ENCODE results near the gene TMPRSS11E. TPM values are rescaled to one million over a fixed set of nuclear protein-coding genes. Genes with fewer than 3 reads are reported as not detected.
"Not testable (repeated sequence)": the region's sequence is repeated elsewhere in the genome, so short reads cannot be mapped to it uniquely, and the experiment has no call there.

The TMPRSS11E gene
- total RNA-seq, 1 donor from 2014 or later, result not detected

GRCh38 chr4:68518889-68519288, 71.6 kb downstream of the TMPRSS11E start:
- no peak overlapping the region for H3K27ac Mint-ChIP-seq
- no peak overlapping the region for H3K9ac ChIP-seq
- H3K4me2 ChIP-seq, result no peak overlapping the region
- no peak for TF ChIP-seq EZH2 (IDR thresholded peaks at IDR 0.05)
- H3K9me3 ChIP-seq (ENCODE audit: low read depth), result no peaks in the 10 kb centered on the region
- H3K36me3 ChIP-seq, result no peaks in the 10 kb centered on the region
- no peak for DNase-seq (ENCODE audit: low spot score)
- H3K9me3 Mint-ChIP-seq, result no peaks in the 10 kb centered on the region
- H4K20me1 ChIP-seq (ENCODE audit: low read depth), result no peaks in the 10 kb centered on the region
- no peak overlapping the region for H3K4me3 Mint-ChIP-seq
- no peaks in the 10 kb centered on the region for H3K4me1 ChIP-seq
- H3K4me3 ChIP-seq, result no peak overlapping the region
- no peak overlapping the region for H3K27ac ChIP-seq
- H3K27me3 ChIP-seq, result no peaks in the 10 kb centered on the region
- H3K27me3 Mint-ChIP-seq (ENCODE audit: insufficient read depth, low read depth), result no peaks in the 10 kb centered on the region
- H3K36me3 Mint-ChIP-seq, result no peaks in the 10 kb centered on the region
- H3K4me1 Mint-ChIP-seq, result no peaks in the 10 kb centered on the region
- H3F3A ChIP-seq (ENCODE audit: low read depth), result no peaks in the 10 kb centered on the region
- H2AFZ ChIP-seq (replicated peaks), result no peak overlapping the region
- no peaks in the 10 kb centered on the region for H3K79me2 ChIP-seq (ENCODE audit: low read depth)

- H3K9ac ChIP-seq, result no peak overlapping the region
- TF ChIP-seq EZH2phosphoT487 (IDR thresholded peaks at IDR 0.05) (no peak), CTCF (IDR thresholded peaks at IDR 0.05) (no peak), EZH2 (IDR thresholded peaks at IDR 0.05) (no peak)
- H3K4me1 ChIP-seq, result no peaks in the 10 kb centered on the region
- H3K9me3 ChIP-seq (ENCODE audit: low read depth), result no peaks in the 10 kb centered on the region
- no peak overlapping the region for H2AFZ ChIP-seq (replicated peaks)
- H3K4me3 ChIP-seq, result no peak overlapping the region
- H3K27me3 ChIP-seq, result no peaks in the 10 kb centered on the region
- no peaks in the 10 kb centered on the region for H3K4me1 Mint-ChIP-seq
- H3K79me2 ChIP-seq (ENCODE audit: low read depth), result no peaks in the 10 kb centered on the region
- no peak for DNase-seq (ENCODE audit: low spot score)
- no peak overlapping the region for H3K4me2 ChIP-seq
- no peak overlapping the region for H3K27ac Mint-ChIP-seq
- H3K9me3 Mint-ChIP-seq, result no peaks in the 10 kb centered on the region
- no peaks in the 10 kb centered on the region for H3F3A ChIP-seq (ENCODE audit: low read depth)
- no peaks in the 10 kb centered on the region for H3K36me3 Mint-ChIP-seq
- no peaks in the 10 kb centered on the region for H3K36me3 ChIP-seq
- no peak overlapping the region for H3K27ac ChIP-seq
- H3K27me3 Mint-ChIP-seq (ENCODE audit: insufficient read depth, low read depth), result no peaks in the 10 kb centered on the region
- no peak overlapping the region for H3K4me3 Mint-ChIP-seq
- H4K20me1 ChIP-seq (ENCODE audit: low read depth), result no peaks in the 10 kb centered on the region
Measured at GRCh38 chr4:68520985-68521384, 73.7 kb downstream of the TMPRSS11E start.

GRCh38 chr4:68522232-68522631, 75.0 kb downstream of the TMPRSS11E start:
- not testable (repeated sequence) for H3K4me1 Mint-ChIP-seq; H2AFZ ChIP-seq (replicated peaks)

GRCh38 chr4:68535974-68536373, 88.7 kb downstream of the TMPRSS11E start:
- no peaks in the 10 kb centered on the region for H3K9me3 ChIP-seq (ENCODE audit: low read depth)
- H3K4me1 Mint-ChIP-seq, result no peaks in the 10 kb centered on the region
- H3K4me3 Mint-ChIP-seq, result no peak overlapping the region
- H2AFZ ChIP-seq (replicated peaks), result no peak overlapping the region
- H3K27me3 Mint-ChIP-seq (ENCODE audit: insufficient read depth, low read depth), result no peaks in the 10 kb centered on the region
- no peak for DNase-seq (ENCODE audit: low spot score)
- H3K9me3 Mint-ChIP-seq, result no peaks in the 10 kb centered on the region
- no peaks in the 10 kb centered on the region for H3K4me1 ChIP-seq
- H3K79me2 ChIP-seq (ENCODE audit: low read depth), result no peaks in the 10 kb centered on the region
- no peaks in the 10 kb centered on the region for H3K36me3 ChIP-seq
- no peak overlapping the region for H3K4me2 ChIP-seq
- no peak overlapping the region for H3K27ac Mint-ChIP-seq
- no peaks in the 10 kb centered on the region for H3K36me3 Mint-ChIP-seq
- H3F3A ChIP-seq (ENCODE audit: low read depth), result no peaks in the 10 kb centered on the region
- no peak overlapping the region for H3K4me3 ChIP-seq
- no peak overlapping the region for H3K27ac ChIP-seq
- TF ChIP-seq EZH2phosphoT487 (IDR thresholded peaks at IDR 0.05), result no peak
- TF ChIP-seq EZH2 (IDR thresholded peaks at IDR 0.05), result no peak
- TF ChIP-seq CTCF (IDR thresholded peaks at IDR 0.05), result no peak
- no peaks in the 10 kb centered on the region for H4K20me1 ChIP-seq (ENCODE audit: low read depth)
- no peak overlapping the region for H3K9ac ChIP-seq
- H3K27me3 ChIP-seq, result no peaks in the 10 kb centered on the region

More at GRCh38 chr4:68522232-68522631, 75.0 kb downstream of the TMPRSS11E start:
- not testable (repeated sequence) for H3K4me1 ChIP-seq; H3K27ac ChIP-seq; H3K36me3 Mint-ChIP-seq; H3K4me3 ChIP-seq; H3K9me3 Mint-ChIP-seq; H3F3A ChIP-seq (ENCODE audit: low read depth); H4K20me1 ChIP-seq (ENCODE audit: low read depth); DNase-seq (ENCODE audit: low spot score); H3K27me3 Mint-ChIP-seq (ENCODE audit: insufficient read depth, low read depth); H3K9me3 ChIP-seq (ENCODE audit: low read depth); H3K27ac Mint-ChIP-seq; H3K4me3 Mint-ChIP-seq; H3K9ac ChIP-seq; H3K27me3 ChIP-seq; H3K4me2 ChIP-seq; H3K36me3 ChIP-seq; H3K79me2 ChIP-seq (ENCODE audit: low read depth)
